Measurements from ENCODE around the gene NRL.

GRCh38 chr14:24141097-24141880, 26.5 kb upstream of the NRL start, which contains the start of gene EMC9:
- TF ChIP-seq EZH2 (IDR thresholded peaks at IDR 0.05; ENCODE audit: insufficient read depth, poor library complexity, severe bottlenecking) (no peak), EZH2phosphoT487 (IDR thresholded peaks at IDR 0.05; ENCODE audit: insufficient read depth, low read depth) (no peak)
